Stimulated activated CD4-positive, alpha-beta T cell treated with anti-CD3 and anti-CD28 coated beads, TNF-alpha, amount 100 ng/mL, for 48 hours (primary cell): ENCODE data around the gene FHAD1.

ENCODE experiments used
- DNase-seq, 3 donors: peaks; one replicate each; pipeline ENCODE4 v3.0.0-alpha.2; 2020; ENCODE audit warnings: low read depth in 3 of 3

Gene FHAD1

GRCh38 chr1:15435239-15436077 is 188.4 kb downstream of the FHAD1 start:
- DNase-seq: no peak

- DNase-seq: no peak
Measured at GRCh38 chr1:15436881-15437442, 189.9 kb downstream of the FHAD1 start.

- no peak for DNase-seq
Measured at GRCh38 chr1:15439325-15439724, 192.3 kb downstream of the FHAD1 start.

GRCh38 chr1:15440357-15440756 is 193.3 kb downstream of the FHAD1 start:
- DNase-seq: no peak

GRCh38 chr1:15441247-15441646 is 194.2 kb downstream of the FHAD1 start:
- no peak for DNase-seq

DNA sequence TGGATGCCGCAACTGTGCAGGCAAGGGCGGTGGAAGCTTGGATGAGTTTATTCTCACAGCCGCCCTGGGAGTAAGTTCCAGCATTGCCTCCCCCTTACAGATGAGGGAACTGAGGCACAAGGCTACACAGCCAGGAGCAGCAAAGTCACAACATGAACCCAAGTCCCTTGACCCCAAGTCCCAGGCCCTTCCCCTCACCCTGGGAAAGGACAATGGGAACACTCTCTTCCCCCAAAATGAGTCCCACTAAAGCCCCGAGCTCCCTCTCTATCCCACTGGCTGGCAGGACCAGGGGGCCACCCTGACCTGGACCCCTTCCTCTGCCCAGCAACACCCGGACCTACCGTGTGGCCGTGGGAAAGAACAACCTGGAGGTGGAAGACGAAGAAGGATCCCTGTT is 195.1 kb downstream of the FHAD1 start:
- DNase-seq: no peak

DNA sequence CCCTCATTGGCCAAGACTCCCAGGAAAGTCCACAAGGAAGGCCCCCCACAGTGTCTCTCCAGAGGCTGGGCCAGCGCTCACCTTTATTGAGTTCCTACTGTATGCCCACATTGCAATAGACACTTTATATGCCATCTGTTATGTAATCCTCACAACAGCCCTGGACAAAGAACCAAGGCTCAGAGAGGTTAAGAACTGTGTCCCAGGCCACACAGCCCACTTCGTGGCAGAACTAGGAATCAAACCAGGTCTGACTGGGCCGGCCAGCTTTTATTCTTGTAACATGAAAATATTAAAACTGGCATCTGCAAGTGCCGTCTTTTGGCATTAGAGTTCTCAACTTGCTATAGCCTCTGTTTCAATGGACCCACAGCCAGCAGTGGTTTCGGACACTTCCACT is 195.7 kb downstream of the FHAD1 start:
- no peak for DNase-seq

- no peak for DNase-seq
Measured at GRCh38 chr1:15443281-15443680, 196.3 kb downstream of the FHAD1 start.

DNA sequence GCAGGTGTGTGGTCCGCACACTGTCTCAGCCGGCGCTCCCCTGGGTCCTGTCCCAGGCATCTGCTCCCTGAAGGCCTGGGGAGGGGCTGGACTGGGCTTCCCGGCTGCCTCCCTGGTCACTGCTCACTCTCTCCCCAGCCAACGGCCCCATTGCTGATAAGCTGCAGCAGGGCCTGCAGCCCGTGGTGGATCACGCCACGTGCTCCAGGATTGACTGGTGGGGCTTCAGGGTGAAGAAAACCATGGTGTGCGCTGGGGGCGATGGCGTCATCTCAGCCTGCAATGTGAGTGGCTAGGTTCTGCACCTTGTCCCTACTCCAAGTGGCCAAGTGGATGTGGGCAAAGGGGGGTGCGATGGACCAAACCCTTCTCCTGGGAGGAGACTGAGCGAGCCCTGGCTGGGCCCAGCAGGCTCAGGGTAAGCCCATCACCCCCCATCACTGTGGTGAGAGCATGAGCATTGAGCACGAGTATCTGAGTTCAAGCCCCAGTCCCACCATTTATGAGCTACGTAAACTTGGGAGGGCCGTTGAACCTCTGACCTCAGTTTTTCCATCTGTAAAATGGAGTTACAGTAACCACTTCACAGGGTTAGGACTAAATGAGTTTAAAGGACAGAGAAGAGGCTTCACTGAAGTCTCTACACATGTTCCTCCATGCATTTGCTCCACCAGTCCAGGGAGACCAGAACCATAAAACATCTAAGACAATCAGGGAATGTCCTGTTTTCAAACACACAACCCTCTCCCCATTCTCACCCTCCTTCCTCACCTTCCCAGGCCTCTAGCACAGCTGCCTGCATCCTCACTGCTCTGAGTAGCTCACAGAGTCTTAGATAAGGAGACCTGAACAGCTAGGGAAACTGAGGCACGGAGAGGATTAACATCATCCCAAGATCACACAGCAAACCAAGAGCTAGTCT is 197.7 kb downstream of the FHAD1 start:
- DNase-seq: no peak

DNA sequence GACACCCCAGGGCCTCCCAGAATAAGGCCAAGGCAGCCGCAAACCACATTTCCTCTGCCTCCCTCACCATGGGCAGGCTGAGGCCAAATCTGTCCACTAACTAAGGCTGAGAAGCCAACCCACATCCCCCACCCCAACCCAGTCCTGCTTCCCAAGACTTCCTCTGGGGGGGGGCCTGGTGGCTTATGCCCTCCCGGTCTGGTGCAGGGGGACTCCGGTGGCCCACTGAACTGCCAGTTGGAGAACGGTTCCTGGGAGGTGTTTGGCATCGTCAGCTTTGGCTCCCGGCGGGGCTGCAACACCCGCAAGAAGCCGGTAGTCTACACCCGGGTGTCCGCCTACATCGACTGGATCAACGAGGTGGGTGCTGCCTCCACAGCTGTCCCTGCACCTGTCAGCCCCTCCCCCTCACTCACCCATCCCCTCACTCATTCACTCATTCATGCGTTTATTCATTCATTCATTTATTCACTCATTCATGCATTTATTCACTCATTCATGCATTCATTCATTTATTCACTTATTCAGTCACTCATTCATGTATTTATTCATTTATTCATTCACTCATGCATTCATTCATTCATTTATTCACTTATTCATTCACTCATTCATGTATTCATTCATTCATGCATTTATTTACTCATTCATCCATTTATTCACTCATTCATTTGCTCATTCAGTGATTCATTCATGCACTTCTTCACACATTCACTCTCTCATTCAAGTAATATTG is 198.5 kb downstream of the FHAD1 start:
- no peak for DNase-seq

GRCh38 chr1:15446212-15446611 is 199.2 kb downstream of the FHAD1 start:
- no peak for DNase-seq
